ENCODE results near the gene GRHL3.
"Not testable (repeated sequence)": the region's sequence is repeated elsewhere in the genome, so short reads cannot be mapped to it uniquely, and the experiment has no call there.

Gene GRHL3

DNA sequence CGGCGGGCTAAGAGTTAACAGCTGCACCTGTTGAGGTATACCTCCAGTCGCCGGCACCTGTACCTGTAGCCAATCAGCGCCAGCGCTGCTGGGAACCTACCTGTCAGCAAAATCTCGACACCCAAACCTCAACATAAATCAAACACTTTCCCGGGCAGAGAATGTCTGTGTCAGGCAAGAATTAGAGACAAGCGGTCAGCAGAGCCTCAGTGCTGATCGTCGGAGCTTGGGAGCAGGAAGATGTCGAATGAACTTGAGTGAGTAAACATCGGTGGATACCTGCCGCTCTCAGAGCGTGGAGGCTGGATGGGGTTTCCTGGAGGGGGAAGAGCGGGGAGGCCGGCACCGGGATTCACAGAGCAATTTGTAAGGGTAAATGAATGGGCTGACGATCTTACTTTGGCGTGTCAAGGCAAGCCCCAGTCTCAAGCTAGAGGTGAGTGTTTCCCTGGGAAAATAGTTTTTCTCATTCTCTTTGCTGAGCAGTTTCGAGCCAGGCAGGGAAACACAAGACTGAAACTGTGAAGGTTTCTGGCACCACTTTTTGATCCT, at the start of gene GRHL3:
Gene GRHL3 (plus strand): TSS at position 46 of the 552 bp plus-strand sequence. CDS start 195 bp downstream, at position 241.
- DNase-seq (ENCODE audit: extremely low read depth in 1 of 2, low read depth in 1 of 2), result no peak

DNA sequence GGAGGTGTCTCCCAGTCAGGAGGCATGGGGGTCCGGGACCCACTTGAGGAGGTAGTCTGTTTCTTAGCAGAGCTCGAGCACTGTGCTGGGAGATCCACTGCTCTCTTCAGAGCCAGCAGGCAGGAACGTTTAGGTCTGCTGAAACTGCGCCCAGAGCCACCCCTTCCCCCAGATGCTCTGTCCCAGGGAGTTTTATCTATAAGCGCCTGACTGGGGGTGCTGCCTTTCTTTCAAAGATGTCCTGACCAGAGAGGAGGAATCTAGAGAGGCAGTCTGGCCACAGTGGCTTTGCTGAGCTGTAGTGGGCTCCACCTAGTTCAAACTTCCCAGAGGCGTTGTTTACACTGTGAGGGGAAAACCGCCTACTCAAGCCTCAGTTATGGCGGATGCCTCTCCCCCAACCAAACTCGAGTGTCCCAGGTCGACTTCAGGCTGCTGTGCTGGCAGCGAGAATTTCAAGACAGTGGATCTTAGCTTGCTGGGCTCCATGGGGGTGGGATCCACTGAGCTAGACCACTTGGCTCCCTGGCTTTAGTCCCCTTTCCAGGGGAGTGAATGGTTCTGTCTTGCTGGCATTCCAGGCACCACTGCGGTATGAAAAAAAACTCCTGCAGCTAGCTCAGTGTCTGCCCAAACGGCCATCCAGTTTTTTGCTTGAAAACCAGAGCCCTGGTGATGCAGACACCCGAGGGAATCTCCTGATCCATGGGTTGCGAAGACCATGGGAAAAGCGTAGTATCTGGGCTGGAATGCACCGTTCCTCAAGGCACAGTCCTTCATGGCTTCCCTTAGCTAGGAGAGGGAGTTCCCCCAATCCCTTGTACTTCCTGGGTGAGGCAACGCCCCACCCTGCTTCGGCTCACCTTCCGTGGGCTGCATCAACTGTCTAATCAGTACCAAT, 44.7 kb upstream of the GRHL3 start:
- DNase-seq (ENCODE audit: extremely low read depth in 1 of 2, low read depth in 1 of 2), result not testable (repeated sequence)

DNA sequence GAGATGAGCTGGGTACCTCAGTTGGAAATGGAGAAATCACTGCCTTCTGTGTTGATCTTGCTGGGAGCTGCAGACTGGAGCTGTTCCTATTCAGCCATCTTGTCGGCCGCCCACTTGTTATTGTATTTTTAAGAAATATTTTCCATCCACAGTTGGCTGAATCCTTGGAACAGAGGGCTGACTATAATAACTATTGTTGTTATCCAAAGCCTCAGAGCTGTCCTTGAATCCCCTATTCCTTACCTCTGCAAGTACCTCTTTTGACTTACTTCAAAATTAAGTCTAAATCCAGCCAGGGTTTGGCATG, 44.1 kb upstream of the GRHL3 start:
- no peak for DNase-seq (ENCODE audit: extremely low read depth in 1 of 2, low read depth in 1 of 2)

DNA sequence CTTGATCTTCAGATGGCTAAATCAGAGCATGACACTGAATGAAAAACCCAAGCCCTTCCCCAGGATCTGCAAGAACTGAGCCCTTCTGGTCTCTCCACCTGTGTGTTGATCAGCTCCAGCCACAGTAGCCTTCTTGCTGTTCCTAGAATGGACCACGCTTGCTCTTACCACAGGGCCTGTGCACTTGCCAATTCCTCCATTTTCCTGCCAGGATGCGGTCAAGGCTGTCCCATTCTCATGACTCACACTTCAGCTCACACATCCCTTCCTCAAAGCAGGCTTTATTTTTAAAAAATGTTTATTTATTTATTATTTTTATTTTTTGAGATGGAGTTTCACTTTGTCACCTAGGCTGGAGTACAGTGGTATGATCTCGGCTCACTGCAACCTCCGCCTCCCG, 43.6 kb upstream of the GRHL3 start:
- no peak for DNase-seq (ENCODE audit: extremely low read depth in 1 of 2, low read depth in 1 of 2)

DNA sequence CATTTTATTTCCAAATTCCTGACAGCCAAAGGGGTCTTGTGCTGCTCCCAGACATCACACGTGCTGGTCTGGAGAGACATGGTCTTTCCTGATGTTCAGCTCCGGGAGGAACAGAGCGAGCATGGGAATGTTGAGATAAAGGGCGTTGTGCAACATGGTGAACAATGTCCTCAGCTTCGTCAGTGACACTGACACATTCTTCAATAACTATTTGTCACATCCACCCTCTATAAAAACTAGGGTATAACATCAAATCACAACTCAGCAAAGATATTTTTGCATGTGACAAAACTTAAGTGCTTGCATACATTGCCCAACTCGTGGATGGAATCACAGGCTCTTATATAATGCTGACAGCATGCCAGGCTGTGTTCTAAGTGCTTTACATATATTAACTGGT, 42.4 kb upstream of the GRHL3 start:
- DNase-seq (ENCODE audit: extremely low read depth in 1 of 2, low read depth in 1 of 2), result no peak

DNA sequence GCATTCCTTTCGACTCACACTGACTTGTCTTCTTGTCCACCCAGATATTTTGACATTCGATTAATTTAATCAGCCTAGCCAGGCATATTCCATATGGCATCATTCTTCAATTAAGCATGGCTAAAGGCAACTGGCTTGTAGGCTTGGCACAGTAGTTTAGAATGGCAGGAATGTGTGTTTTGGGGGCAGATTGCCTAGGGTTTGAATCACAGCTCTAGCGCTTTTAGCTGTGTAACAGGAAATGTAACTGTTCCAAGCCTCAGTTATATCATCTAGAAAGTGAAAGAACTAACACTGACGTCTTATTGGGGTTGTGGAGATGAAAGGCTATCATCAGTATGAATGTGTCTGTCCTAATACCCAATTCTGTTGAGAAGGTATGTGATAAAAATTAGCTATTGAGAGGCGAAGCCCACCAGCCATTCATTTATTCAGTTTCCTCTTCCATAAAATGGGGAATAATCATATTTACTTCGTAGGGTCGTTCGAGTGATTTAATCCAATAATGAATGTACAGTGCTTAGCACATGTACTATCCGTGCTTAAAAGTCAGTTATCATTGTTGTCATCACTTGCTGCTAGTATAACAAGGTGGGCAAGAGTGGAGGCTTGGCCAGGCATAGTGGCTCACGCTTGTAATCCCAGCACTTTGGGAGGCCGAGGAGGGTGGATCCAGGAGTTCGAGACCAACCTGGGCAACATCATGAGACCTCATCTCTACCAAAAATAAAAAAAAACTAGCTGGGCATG, 41.6 kb upstream of the GRHL3 start:
- DNase-seq (ENCODE audit: extremely low read depth in 1 of 2, low read depth in 1 of 2), result no peak

DNA sequence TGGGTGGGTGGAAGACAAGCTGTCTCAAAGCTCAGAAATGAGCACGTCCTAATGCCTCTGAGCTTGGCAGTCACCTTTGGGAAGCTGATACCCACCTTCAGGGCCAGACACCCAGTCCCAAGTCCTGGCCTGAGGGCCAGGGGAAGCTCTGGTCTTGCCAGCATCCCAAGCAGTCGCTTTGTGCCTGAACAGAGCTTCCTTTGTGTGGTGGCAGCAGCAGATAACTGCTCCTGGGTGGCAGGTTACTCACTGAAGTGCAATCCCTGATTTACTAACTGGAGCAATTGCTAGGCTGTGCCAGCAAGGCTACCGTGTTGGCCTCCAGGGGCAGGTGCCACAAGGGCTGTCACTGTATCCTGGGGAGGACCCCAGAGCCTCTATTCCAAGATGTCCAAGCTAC, 40.4 kb upstream of the GRHL3 start:
- no peak for DNase-seq (ENCODE audit: extremely low read depth in 1 of 2, low read depth in 1 of 2)

DNA sequence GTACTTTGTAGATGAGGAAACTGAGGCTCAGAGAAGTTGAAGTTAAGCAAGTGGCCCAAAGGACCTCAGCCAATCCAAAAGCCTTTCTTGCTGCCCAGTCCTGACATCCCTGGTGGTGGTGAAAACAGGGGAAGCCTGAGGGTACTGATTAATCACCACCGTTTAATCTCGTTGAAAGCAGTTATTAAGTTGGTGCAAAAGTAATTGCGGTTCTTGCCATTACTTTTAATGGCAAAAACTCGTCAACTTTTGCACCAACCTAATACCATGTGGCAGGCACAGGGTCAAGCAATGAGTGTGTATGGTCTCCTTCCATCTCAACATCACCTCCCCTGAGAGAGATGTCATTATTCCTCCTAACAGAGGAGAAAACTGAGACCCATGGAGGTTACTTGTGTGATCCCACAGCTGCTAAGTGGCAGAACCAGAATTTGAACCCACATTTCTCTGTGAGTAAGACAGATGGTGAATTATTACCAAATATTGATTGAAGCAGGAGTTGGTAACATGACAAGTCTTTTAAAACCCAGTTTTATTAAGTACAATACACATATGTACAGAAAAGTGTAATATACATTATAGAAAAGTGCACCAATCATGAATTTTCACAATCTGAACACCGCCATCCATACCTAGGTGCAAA, 39.4 kb upstream of the GRHL3 start:
- no peak for DNase-seq (ENCODE audit: extremely low read depth in 1 of 2, low read depth in 1 of 2)

DNA sequence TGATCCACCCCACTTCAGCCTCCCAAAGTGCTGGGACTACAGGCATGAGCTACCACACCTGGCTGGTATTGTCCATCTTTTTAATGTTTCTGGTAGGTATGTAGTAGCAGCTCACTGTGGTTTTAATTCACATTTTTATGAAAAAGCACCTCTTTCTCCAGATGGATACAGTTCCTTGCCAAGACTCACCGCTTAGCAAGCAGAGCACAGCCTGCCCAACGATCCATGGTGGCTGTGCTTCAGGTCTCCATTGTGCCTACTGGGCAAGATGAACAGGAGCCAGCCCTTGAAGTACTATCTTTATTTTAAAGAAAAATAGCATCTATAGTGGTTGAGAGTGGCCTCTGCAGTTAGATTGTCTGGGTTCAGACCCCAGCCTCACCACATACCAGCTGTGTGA, 37.6 kb upstream of the GRHL3 start:
- no peak for DNase-seq (ENCODE audit: extremely low read depth in 1 of 2, low read depth in 1 of 2)

DNA sequence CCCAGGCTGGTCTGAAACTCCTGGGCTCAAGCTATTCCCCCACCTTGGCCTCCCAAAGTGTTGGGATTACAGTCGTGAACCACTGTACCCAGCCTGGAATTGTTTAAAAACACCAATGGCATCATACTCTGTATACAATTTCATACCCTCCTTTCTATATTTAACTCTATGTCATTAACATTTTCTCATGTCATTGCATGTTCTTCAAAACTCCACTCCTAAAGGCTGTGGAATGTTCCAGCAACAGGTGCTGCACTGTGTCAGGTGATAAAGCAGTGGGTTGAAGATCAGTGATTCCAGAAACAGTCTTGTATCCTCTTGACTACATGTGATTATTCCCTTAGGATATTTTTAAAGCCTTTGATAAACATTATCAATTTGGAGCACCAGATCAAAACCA, 36.7 kb upstream of the GRHL3 start:
- DNase-seq (ENCODE audit: extremely low read depth in 1 of 2, low read depth in 1 of 2), result no peak

DNA sequence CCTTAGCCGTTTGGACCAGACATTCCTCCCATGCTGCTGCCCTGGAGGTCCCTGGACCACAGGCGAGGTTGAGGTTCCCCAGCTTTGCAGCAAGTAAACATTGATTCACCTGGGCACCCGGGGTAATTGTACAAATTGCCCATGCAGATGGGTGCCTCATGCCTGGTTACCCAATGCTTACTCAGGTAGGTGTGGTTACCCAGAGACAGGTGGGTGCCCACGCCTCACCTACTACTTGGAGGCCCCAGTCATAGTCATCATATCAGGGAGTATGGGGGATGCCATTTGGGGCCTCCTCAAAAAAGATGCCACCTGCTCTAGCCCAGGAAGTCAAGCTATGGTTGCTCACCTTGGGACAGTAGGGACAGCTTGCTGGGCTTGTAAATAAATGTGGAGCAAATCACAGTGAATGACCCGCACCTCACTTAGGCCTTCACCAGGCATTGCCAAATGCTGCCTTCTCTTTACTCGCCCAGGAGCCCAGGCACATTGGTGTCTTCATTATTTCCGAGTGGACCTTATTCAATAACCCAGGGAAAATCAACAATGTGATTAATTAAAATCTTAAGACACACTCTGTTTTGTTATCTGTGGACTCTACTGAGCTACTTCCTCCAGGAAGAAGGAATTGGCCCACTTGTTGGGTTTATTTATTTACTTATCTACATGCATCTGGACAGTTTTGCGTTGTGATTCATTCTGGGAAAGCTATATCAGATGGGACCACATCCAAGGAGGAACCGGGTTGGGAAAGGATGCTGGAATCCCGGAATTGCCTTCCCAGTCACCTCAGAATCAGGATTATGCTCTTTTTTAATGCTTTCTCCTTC, 35.6 kb upstream of the GRHL3 start:
- no peak for DNase-seq (ENCODE audit: extremely low read depth in 1 of 2, low read depth in 1 of 2)

DNA sequence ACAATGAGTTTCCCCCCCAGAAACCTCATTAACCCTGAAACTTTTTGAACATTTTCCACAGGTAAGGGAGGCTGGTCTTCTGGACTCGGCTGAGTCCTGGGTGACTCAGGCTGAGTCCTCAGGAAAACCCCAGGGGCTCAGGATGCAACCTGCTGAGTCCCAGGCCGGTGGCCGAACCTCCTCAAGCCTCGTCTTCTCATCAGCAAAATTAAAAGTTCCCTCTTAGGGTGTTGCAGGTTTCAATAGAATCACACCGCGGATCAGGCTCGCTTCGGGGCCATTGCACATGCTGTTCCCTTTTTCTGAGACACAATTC, 35.0 kb upstream of the GRHL3 start:
- DNase-seq (ENCODE audit: extremely low read depth in 1 of 2, low read depth in 1 of 2), result no peak

DNA sequence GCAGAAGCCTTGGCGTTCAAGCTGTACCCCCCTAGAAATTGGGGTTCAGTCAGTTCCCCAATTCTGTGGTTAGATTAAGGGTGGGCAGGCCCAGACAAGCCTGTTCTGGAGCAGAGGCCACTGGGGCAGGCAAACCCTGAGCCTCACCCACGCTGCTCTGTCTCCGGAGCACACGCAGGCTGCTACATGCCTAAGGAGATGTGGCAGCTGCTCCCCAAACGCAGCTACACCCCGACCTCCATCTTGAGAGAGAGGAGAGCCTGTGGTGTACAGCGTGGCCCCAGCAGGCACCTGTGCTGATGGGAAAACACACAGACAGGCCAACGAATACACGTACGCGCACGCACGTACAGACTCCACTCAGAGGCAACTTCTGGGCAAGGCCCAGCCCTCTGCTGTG, 33.9 kb upstream of the GRHL3 start:
- no peak for DNase-seq (ENCODE audit: extremely low read depth in 1 of 2, low read depth in 1 of 2)

DNA sequence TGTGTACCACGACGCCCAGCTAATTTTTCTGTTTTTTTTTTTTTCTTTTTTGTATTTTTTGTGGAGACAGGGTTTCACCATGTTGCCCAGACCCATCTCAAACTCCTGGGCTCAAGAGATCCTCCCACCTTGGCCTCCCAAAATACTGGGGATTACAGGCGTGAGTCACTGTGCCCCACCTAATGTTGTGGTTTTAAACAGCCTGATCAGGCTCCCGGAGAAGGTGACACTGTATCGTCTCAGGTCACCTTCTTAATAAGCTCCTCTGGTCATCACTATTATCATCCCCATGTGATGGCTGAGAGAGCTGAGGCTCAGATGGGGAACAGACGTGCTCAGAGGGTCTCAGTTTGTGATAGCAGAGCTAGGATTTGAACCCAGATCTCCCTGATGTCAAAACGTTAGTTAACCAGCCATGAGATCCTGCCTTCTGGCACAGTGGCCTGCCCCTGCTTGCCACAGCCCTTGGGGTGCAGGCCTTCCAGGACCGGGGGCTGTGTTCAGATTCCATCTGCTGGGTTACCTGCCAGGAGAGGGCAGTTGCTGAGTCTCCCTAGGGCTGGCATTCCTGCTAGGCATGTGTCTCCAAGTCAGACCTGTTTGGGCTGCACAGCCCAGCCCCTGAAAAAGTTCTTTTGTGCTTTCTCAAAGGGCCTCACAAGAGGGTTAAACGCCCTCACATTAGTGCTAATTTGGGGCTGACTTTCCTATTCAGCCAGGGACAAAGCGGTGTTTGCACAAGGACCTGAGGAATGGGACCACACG, 32.7 kb upstream of the GRHL3 start:
- no peak for DNase-seq (ENCODE audit: extremely low read depth in 1 of 2, low read depth in 1 of 2)

DNA sequence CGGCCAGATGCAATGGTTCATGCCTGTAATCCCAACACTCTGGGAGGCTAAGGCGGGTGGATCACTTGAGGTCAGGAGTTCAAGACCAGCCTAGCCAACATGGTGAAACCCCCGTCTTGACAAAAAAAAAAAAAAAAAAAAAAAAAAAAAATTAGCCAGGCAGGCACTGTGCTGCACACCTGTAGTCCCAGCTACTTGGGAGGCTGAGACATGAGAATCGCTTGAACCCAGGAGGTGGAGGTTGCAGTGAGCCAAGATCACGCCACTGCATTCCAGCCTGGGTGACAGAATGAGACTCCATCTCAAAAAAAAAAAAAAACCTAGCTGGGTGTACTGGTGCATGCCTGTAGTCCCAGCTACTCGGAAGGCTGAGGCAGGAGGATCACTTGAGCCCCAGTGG, 31.4 kb upstream of the GRHL3 start:
- not testable (repeated sequence) for DNase-seq (ENCODE audit: extremely low read depth in 1 of 2, low read depth in 1 of 2)

DNA sequence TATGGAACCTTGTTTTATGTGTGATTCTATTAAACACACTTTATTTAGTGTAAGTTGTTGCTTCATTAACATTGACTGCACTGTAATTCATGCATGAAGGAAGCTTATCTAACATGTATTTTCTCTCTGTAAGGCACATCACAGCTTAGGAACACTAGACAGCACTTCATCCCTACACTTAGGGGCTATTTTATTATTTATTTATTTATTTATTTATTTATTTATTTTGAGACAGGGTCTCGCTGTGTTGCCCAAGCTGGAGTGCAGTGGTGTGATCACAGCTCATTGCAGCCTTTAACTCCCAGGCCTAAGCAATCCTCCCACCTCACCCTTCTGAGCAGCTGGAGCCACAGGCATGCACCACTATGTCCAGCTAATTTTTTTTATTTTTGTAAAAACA, 30.7 kb upstream of the GRHL3 start:
- no peak for DNase-seq (ENCODE audit: extremely low read depth in 1 of 2, low read depth in 1 of 2)

DNA sequence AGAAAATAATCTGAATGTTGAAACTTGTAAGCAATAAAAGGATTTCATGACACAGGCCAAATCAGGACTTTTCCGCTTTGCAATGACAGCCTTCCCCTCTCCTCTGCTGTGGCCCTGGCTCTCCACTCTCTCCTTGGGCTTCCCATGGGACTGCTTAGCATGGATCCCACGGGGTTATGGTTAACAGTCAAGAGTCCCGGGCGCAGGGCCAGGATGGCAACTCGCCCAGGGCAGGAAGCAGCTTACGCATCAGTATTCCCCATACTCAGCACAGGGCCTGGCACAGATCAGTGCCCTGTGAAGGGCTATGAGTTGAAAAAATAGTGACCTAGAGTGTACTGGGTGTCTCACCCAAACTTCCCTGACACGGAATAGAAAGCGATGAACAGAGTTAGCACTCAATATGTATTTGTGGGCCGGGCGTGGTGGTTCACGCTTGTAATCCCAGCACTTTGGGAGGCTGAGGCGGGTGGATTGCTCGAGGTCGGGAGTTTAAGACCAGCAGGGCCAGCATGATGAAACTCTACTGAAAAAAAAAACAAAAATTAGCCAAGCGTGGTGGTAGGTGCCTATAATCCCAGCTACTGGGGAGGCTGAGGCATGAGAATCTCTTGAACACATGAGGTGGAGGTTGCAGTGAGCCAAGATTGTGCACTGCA, 29.1 kb upstream of the GRHL3 start:
- no peak for DNase-seq (ENCODE audit: extremely low read depth in 1 of 2, low read depth in 1 of 2)

DNA sequence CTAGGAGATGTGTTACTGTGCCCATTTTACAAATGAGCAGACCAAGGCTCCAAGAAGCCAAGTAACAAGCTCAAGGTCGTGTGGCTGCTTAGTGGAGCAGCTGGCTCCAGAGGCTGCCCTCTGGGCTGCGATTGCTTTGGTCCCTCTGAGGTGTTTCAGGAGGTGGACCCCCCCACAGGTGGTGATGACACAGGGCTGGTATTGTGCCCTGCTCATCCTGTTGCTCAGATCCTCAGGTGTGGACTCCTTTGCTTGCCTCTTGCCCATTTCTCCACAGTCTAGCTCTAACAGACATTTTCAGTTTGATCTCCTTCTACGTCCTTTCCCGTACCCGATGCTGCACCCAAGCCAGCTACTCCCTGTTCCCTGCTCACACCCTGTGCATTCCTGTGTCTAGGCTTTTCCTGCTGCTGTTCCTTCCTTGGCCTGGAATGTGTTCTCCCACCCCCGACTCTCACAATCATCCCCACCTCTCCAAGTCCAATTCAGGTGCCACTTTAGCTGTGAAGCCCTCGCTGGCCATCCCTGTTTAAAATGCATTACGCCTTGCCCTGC, 28.1 kb upstream of the GRHL3 start:
- no peak for DNase-seq (ENCODE audit: extremely low read depth in 1 of 2, low read depth in 1 of 2)

DNA sequence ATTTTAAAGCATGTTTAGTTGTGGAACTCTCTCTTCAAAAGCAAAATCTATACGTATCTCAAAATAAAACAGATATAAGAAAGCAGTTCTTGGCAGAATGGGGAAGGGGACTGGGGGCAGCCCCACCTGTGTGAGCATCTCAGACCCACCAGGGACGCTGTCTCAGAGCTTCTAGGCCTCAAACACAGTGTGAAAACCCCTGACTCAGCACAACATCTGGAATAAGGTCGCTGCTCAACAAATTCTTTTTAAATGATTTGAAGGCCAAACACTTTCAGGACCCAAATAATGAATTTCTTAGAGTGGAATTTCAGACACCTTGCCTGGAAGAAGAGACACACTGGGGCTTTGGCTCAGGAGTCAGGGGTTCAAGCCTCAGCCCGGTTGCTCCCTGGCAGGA, 27.1 kb upstream of the GRHL3 start:
- no peak for DNase-seq (ENCODE audit: extremely low read depth in 1 of 2, low read depth in 1 of 2)
